SK-N-SH (cell line): ENCODE data around the gene TMEM245. TPM values are rescaled to one million over a fixed set of nuclear protein-coding genes. Genes with fewer than 3 reads are reported as not detected.

Experiments
- CTCF ChIA-PET: fragments of 300-600, 350-600 bp; formaldehyde crosslinking; extraction: SDS; loops from one replicate; lab custom pipeline; 2021; lab: Yijun Ruan, JAX
- POLR2A ChIA-PET: fragments of 350-600 bp; sonication (Branson Sonifier 250); formaldehyde crosslinking; extraction: SDS; loops from one replicate; lab custom pipeline; 2020; ENCODE audit warnings: antibody characterized with exemption, inconsistent platforms; lab: Yijun Ruan, JAX
- DNase-seq: peaks from one replicate; pipeline ENCODE4 v3.0.0; 2012
- H2AFZ ChIP-seq: fragments of 200-600 bp; sonication (generic); 2 replicates; pipeline ENCODE4 v1.8.1; 2016; ENCODE audit warnings: antibody characterized with exemption, mild to moderate bottlenecking, low read depth
- H3F3A ChIP-seq: fragments of 200-600 bp; sonication (generic); replicated peaks from 2 replicates; pipeline ENCODE3; 2016; ENCODE audit warnings: antibody characterized with exemption, mild to moderate bottlenecking; ENCODE audit not compliant: insufficient read depth
- H3K27ac ChIP-seq, 2 experiments: fragments of 200-500 bp in 1 of 2; fragments of 200-600 bp in 1 of 2; sonication (Bioruptor generic) in 1 of 2; sonication (generic), shearing (Covaris generic) in 1 of 2; 2 replicates each; pipeline versions ENCODE4 v1.5.1 to v1.6.1; 2014 to 2016; ENCODE audit warnings: low read depth in 2 of 2, inconsistent platforms in 1 of 2, low read length in 1 of 2, mild to moderate bottlenecking in 1 of 2, mixed read lengths in 1 of 2
- H3K27me3 ChIP-seq: fragments of 200-600 bp; sonication (generic), shearing (Covaris generic); 2 replicates; pipeline ENCODE4 v1.6.1; 2016; ENCODE audit warnings: mixed run types; ENCODE audit not compliant: insufficient read depth
- H3K36me3 ChIP-seq, 2 experiments: fragments of 200-500 bp in 1 of 2; fragments of 200-600 bp in 1 of 2; sonication (Bioruptor generic) in 1 of 2; sonication (generic) in 1 of 2; replicated peaks in 1 of 2; 2 replicates each; pipeline versions ENCODE3 to v1.5.1; 2014 to 2016; ENCODE audit warnings: low read length in 1 of 2, mild to moderate bottlenecking in 1 of 2; ENCODE audit not compliant: insufficient read depth in 2 of 2, control insufficient read depth in 1 of 2
- H3K4me1 ChIP-seq, 2 experiments: fragments of 200-500 bp in 1 of 2; fragments of 200-600 bp in 1 of 2; sonication (Bioruptor generic) in 1 of 2; sonication (generic), shearing (Covaris generic) in 1 of 2; 2 replicates each; pipeline versions ENCODE4 v1.5.1 to v1.6.1; 2014 to 2016; ENCODE audit warnings: low read depth in 1 of 2, low read length in 1 of 2, mixed run types in 1 of 2; ENCODE audit not compliant: insufficient read depth in 2 of 2, control insufficient read depth in 1 of 2
- H3K4me2 ChIP-seq: fragments of 200-600 bp; sonication (generic), shearing (Covaris generic); 2 replicates; pipeline ENCODE4 v1.6.1; 2017; ENCODE audit warnings: mixed run types
- H3K4me3 ChIP-seq, 2 experiments: fragments of 200-500 bp in 1 of 2; fragments of 200-600 bp in 1 of 2; sonication (Bioruptor generic) in 1 of 2; sonication (generic), shearing (Covaris generic) in 1 of 2; 2 replicates each; pipeline versions ENCODE4 v1.5.1 to v1.8.1; 2014 to 2016; ENCODE audit warnings: low read depth in 2 of 2, inconsistent platforms in 1 of 2, low read length in 1 of 2, mild to moderate bottlenecking in 1 of 2, mixed read lengths in 1 of 2, moderate library complexity in 1 of 2
- H3K79me2 ChIP-seq: fragments of 200-600 bp; sonication (generic); 2 replicates; pipeline ENCODE4 v1.8.1; 2017; ENCODE audit warnings: mild to moderate bottlenecking; ENCODE audit not compliant: insufficient read depth
- H3K9ac ChIP-seq: fragments of 200-600 bp; sonication (generic); 2 replicates; pipeline ENCODE4 v1.6.1; 2017; ENCODE audit warnings: mixed run types
- H3K9me2 ChIP-seq: fragments of 200-600 bp; sonication (generic); 2 replicates; pipeline ENCODE4 v1.6.1; 2017; ENCODE audit warnings: mixed run types
- H3K9me3 ChIP-seq: fragments of 200-600 bp; sonication (generic); 2 replicates; pipeline ENCODE4 v1.6.1; 2017; ENCODE audit warnings: mixed run types, mild to moderate bottlenecking, moderate library complexity
- H4K20me1 ChIP-seq: fragments of 200-600 bp; sonication (generic); 2 replicates; pipeline ENCODE4 v1.6.1; 2017; ENCODE audit warnings: mild to moderate bottlenecking, mixed run types; ENCODE audit not compliant: insufficient read depth
- ELF1 ChIP-seq: IDR thresholded peaks from 2 replicates; pipeline ENCODE4 v1.4.0; 2012
- EP300 ChIP-seq, 2 experiments: IDR thresholded peaks; 2 replicates each; pipeline versions ENCODE4 v1.4.0 to v1.6.1; 2012; ENCODE audit warnings: borderline replicate concordance in 1 of 2, low read depth in 1 of 2, low read length in 1 of 2
- GABPA ChIP-seq: IDR thresholded peaks from 2 replicates; pipeline ENCODE4 v1.4.0; 2012; ENCODE audit warnings: low read depth, mild to moderate bottlenecking
- IRF3 ChIP-seq: fragments of 150-350 bp; IDR thresholded peaks from 2 replicates; pipeline ENCODE4 v1.6.1; 2016; ENCODE audit warnings: mild to moderate bottlenecking, low read depth, low read length
- JUND ChIP-seq: IDR thresholded peaks from 2 replicates; pipeline ENCODE4 v1.4.0; 2012
- MXI1 ChIP-seq: IDR thresholded peaks from 2 replicates; pipeline ENCODE4 v1.6.1; 2012; ENCODE audit warnings: mild to moderate bottlenecking, low read depth, low read length, improper control_type of control experiment
- NFIC ChIP-seq: IDR thresholded peaks from 2 replicates; pipeline ENCODE4 v1.4.0; 2012; ENCODE audit warnings: borderline replicate concordance
- RAD21 ChIP-seq: IDR thresholded peaks from 2 replicates; pipeline ENCODE4 v1.6.1; 2012; ENCODE audit warnings: mild to moderate bottlenecking, low read length
- RCOR1 ChIP-seq: fragments of 150-350 bp; IDR thresholded peaks from 2 replicates; pipeline ENCODE4 v1.6.1; 2017; ENCODE audit warnings: antibody characterized with exemption, low read length
- REST ChIP-seq: IDR thresholded peaks from 2 replicates; pipeline ENCODE4 v1.6.1; 2012; ENCODE audit warnings: mild to moderate bottlenecking, low read depth, low read length, moderate library complexity
- RFX5 ChIP-seq: IDR thresholded peaks from 2 replicates; pipeline ENCODE4 v1.6.1; 2012; ENCODE audit warnings: mild to moderate bottlenecking, improper control_type of control experiment, low read length
- TEAD4 ChIP-seq: IDR thresholded peaks from 2 replicates; pipeline ENCODE4 v1.4.0; 2012; ENCODE audit warnings: mild to moderate bottlenecking, borderline replicate concordance; ENCODE audit not compliant: insufficient read depth
- USF1 ChIP-seq: IDR thresholded peaks from 2 replicates; pipeline ENCODE4 v1.4.0; 2012; ENCODE audit warnings: low read depth, borderline replicate concordance
- WGBS: methylation state at CpG from one replicate; pipeline ENCODE4 v1.1.6; 2017; ENCODE audit warnings: low lambda C conversion rate; 5-methylcytosine and 5-hydroxymethylcytosine counted together
- polyA plus RNA-seq, 3 experiments: library from polyadenylated mRNA; depleted of rRNA; stranded (reverse); fragments of >200 nt; gene quantifications; 2 replicates each; pipeline ENCODE4 v1.2.3, GENCODE V29; 2012
- TF ChIP-seq, protein P1 (sequence below): fragments of 200-600 bp; sonication (generic); IDR thresholded peaks from 2 replicates; pipeline ENCODE4 v1.6.1; 2017; ENCODE audit warnings: antibody characterized with exemption, mild to moderate bottlenecking, moderate library complexity
- TF ChIP-seq, protein P2 (sequence below): IDR thresholded peaks from 2 replicates; pipeline ENCODE4; 2012
- TF ChIP-seq, protein P3 (sequence below): IDR thresholded peaks from 2 replicates; pipeline ENCODE4 v1.4.0; 2012; ENCODE audit warnings: low read depth

Gene TMEM245
- polyA plus RNA-seq, 1 of the 3 experiments (the other 2 are of a cell fraction) = 17.5 TPM

GRCh38 chr9:109132567-109133021 lies 12.8 kb upstream of the TMEM245 start:
- Histone ChIP-seq H3F3A (no peaks in the 10 kb centered on the region), H3K4me1 (no peaks in the 10 kb centered on the region), H3K27ac (no peak overlapping the region), H4K20me1 (no peaks in the 10 kb centered on the region), H3K9ac (no peak overlapping the region), H2AFZ (no peak overlapping the region), H3K9me3 (no peaks in the 10 kb centered on the region), H3K9me2 (no peaks in the 10 kb centered on the region), H3K27me3 (no peaks in the 10 kb centered on the region), H3K4me2 (no peak overlapping the region), H3K4me3 (no peak overlapping the region), H3K36me3 (no peaks in the 10 kb centered on the region), H3K79me2 (no peaks in the 10 kb centered on the region)
- no peak for DNase-seq
- ChIA-PET POLR2A (no interaction called here), CTCF (no interaction called here)
- TF ChIP-seq, protein P1, sequence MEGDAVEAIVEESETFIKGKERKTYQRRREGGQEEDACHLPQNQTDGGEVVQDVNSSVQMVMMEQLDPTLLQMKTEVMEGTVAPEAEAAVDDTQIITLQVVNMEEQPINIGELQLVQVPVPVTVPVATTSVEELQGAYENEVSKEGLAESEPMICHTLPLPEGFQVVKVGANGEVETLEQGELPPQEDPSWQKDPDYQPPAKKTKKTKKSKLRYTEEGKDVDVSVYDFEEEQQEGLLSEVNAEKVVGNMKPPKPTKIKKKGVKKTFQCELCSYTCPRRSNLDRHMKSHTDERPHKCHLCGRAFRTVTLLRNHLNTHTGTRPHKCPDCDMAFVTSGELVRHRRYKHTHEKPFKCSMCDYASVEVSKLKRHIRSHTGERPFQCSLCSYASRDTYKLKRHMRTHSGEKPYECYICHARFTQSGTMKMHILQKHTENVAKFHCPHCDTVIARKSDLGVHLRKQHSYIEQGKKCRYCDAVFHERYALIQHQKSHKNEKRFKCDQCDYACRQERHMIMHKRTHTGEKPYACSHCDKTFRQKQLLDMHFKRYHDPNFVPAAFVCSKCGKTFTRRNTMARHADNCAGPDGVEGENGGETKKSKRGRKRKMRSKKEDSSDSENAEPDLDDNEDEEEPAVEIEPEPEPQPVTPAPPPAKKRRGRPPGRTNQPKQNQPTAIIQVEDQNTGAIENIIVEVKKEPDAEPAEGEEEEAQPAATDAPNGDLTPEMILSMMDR = 0 out of 2 replicates have a peak, but pooled peaks have one; percentile 11
- TF ChIP-seq NFIC = no peak
- 88% methylated on average over 2 of the region's 2 CpGs for WGBS

DNA sequence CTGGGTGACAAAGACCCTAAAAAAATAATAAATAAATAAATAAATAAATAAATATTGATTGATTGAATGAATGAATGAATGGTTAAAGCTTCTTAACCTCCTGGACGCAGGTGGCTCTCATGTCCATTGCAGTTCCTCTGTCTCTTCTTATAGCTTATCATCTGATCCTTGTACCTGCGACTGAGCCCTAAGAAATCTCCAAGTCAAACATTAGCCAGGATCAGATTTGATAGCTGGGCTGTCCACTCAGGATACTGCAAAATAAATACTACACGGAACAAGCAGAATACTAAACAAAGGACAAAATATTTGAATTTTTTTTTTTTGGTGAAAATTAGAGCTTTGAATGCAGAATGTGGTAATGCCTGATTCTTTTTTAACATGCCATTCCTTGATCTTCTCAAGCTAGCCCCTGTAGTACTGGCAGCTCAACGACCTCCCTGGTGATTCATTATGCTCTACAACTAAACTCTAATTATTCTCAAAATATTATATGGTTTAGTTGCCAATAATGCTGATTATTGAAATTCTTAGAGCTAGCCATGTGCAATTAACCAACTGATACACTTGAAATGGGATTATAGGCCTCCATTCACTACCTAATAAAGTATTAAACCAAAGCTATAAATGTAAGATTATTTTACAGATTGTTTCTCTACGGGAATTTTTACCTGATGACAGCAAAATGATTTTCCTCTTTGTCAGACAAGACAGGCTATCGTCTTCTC lies 9.9 kb upstream of the TMEM245 start:
- Histone ChIP-seq H3K4me1 (no peaks in the 10 kb centered on the region), H4K20me1 (no peaks in the 10 kb centered on the region), H3K36me3 (no peaks in the 10 kb centered on the region), H3K4me2 (no peak overlapping the region), H3K9me3 (no peaks in the 10 kb centered on the region)
- POLR2A ChIA-PET = no interaction called here
- DNase-seq = no peak
- no peak for TF ChIP-seq TEAD4
- TF ChIP-seq IRF3 = no peak
- TF ChIP-seq, protein P2, sequence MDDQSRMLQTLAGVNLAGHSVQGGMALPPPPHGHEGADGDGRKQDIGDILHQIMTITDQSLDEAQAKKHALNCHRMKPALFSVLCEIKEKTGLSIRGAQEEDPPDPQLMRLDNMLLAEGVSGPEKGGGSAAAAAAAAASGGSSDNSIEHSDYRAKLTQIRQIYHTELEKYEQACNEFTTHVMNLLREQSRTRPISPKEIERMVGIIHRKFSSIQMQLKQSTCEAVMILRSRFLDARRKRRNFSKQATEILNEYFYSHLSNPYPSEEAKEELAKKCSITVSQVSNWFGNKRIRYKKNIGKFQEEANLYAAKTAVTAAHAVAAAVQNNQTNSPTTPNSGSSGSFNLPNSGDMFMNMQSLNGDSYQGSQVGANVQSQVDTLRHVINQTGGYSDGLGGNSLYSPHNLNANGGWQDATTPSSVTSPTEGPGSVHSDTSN = no peak
- TF ChIP-seq ELF1 = no peak
- TF ChIP-seq RFX5 = no peak
- TF ChIP-seq EP300 (IDR thresholded peaks at IDR 0.05; ENCODE audit: borderline replicate concordance in 1 of 2, low read depth in 1 of 2, low read length in 1 of 2) = no peak
- TF ChIP-seq REST = no peak
- no peak for TF ChIP-seq JUND
- no peak for TF ChIP-seq USF1
- no peak for TF ChIP-seq NFIC
- TF ChIP-seq GABPA = no peak
- TF ChIP-seq, protein P3, sequence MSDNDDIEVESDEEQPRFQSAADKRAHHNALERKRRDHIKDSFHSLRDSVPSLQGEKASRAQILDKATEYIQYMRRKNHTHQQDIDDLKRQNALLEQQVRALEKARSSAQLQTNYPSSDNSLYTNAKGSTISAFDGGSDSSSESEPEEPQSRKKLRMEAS = no peak
- TF ChIP-seq RAD21 = no peak
- TF ChIP-seq MXI1 = no peak
- no peak for TF ChIP-seq RCOR1
- TF ChIP-seq, all 33 proteins: peak for 0
- Histone ChIP-seq H3K9me2 (no peaks in the 10 kb centered on the region), H3K27me3 (no peaks in the 10 kb centered on the region), H3K79me2 (no peaks in the 10 kb centered on the region), H3K4me3 (no peak overlapping the region), H3K9ac (no peak overlapping the region), H3F3A (no peaks in the 10 kb centered on the region), H2AFZ (no peak overlapping the region), H3K27ac (no peak overlapping the region)
- 63% methylated on average over 6 of the region's 6 CpGs for WGBS
- CTCF ChIA-PET = interaction anchor here (1.4 kb wide), 1 partner anchor 30 kb away, joined by 3 read pairs; no protein-coding TSS in a partner anchor
